Mesenteric fat pad (tissue), 1 donor: Measurements from ENCODE around the gene NAALADL2. TPM values are rescaled to one million over a fixed set of nuclear protein-coding genes. Genes with fewer than 3 reads are reported as not detected.
"Not testable (repeated sequence)": the region's sequence is repeated elsewhere in the genome, so short reads cannot be mapped to it uniquely, and the experiment has no call there.

ENCODE experiments used
- DNase-seq: peaks from one replicate; pipeline ENCODE4 v3.0.0-alpha.2; 2020; ENCODE audit warnings: low spot score
- total RNA-seq: library from RNA; stranded (reverse); fragmentation: NEBNext Ultra II Directional; extraction: Animal tissue kit (Norgen Biotek cat#: 25700); gene quantifications from one replicate; pipeline ENCODE4 v1.2.1, GENCODE V29; 2021
- donor health status: DM: yes; HTN: yes; CAD: no.

The NAALADL2 gene
- total RNA-seq, 1 donor from 2014 or later: 12.5 TPM

- no peak for DNase-seq
Observed at GRCh38 chr3:175554801-175555200, 695.7 kb downstream of the NAALADL2 start.

GRCh38 chr3:175558261-175558660, 699.1 kb downstream of the NAALADL2 start:
- no peak for DNase-seq

GRCh38 chr3:175564363-175564762, 705.2 kb downstream of the NAALADL2 start:
- DNase-seq: no peak

GRCh38 chr3:175571096-175571495, 712.0 kb downstream of the NAALADL2 start:
- no peak for DNase-seq

- DNase-seq: no peak
Observed at GRCh38 chr3:175573226-175573625, 714.1 kb downstream of the NAALADL2 start.

- no peak for DNase-seq
Observed at GRCh38 chr3:175580318-175580717, 721.2 kb downstream of the NAALADL2 start.

GRCh38 chr3:175585898-175586297, 726.8 kb downstream of the NAALADL2 start:
- no peak for DNase-seq

- DNase-seq: no peak
Observed at GRCh38 chr3:175590745-175591144, 731.6 kb downstream of the NAALADL2 start.

- DNase-seq: no peak
Observed at GRCh38 chr3:175591375-175591774, 732.2 kb downstream of the NAALADL2 start.

- DNase-seq: no peak
Observed at GRCh38 chr3:175593331-175593730, 734.2 kb downstream of the NAALADL2 start.

- no peak for DNase-seq
Observed at GRCh38 chr3:175598740-175599139, 739.6 kb downstream of the NAALADL2 start.

GRCh38 chr3:175601521-175601920, 742.4 kb downstream of the NAALADL2 start:
- no peak for DNase-seq

GRCh38 chr3:175605851-175606250, 746.7 kb downstream of the NAALADL2 start:
- no peak for DNase-seq

GRCh38 chr3:175606650-175607318, 747.6 kb downstream of the NAALADL2 start:
- DNase-seq: no peak

GRCh38 chr3:175608356-175608755, 749.2 kb downstream of the NAALADL2 start:
- no peak for DNase-seq

- no peak for DNase-seq
Observed at GRCh38 chr3:175608911-175609310, 749.8 kb downstream of the NAALADL2 start.

- no peak for DNase-seq
Observed at GRCh38 chr3:175612487-175613196, 753.5 kb downstream of the NAALADL2 start.

- DNase-seq: not testable (repeated sequence)
Observed at GRCh38 chr3:175614107-175614506, 755.0 kb downstream of the NAALADL2 start.

GRCh38 chr3:175617247-175617646, 758.1 kb downstream of the NAALADL2 start:
- no peak for DNase-seq

GRCh38 chr3:175619369-175619768, 760.2 kb downstream of the NAALADL2 start:
- DNase-seq: no peak

- DNase-seq: no peak
Observed at GRCh38 chr3:175620093-175620492, 761.0 kb downstream of the NAALADL2 start.

- DNase-seq: no peak
Observed at GRCh38 chr3:175620532-175620931, 761.4 kb downstream of the NAALADL2 start.

GRCh38 chr3:175640958-175641357, 781.8 kb downstream of the NAALADL2 start:
- no peak for DNase-seq
